Esophagus squamous epithelium (tissue), 4 donors: ENCODE data around the gene TTC4.

Source experiments
- CTCF ChIP-seq, 6 experiments: fragments of 450-650 bp in 4 of 6; fragments of 200-600 bp in 2 of 6; sonication (generic) in 2 of 6; IDR thresholded peaks; one replicate each; pipeline ENCODE4 v1.5.1; 2016 to 2019; ENCODE audit warnings: antibody characterized with exemption in 6 of 6, mild to moderate bottlenecking in 4 of 6, moderate library complexity in 4 of 6
- POLR2A ChIP-seq, 4 donors: fragments of 450-650 bp; IDR thresholded peaks; one replicate each; pipeline ENCODE4 v1.6.1; 2017; ENCODE audit warnings: antibody characterized with exemption in 4 of 4, mild to moderate bottlenecking in 4 of 4, moderate library complexity in 3 of 4

GRCh38 chr1:54738244-54738643 is 22.6 kb downstream of the TTC4 start:
- TF ChIP-seq POLR2A (IDR thresholded peaks at IDR 0.05) (no peak), CTCF (IDR thresholded peaks at IDR 0.05) (no peak)
